ENCODE results near the gene BMP7. TPM values are rescaled to one million over a fixed set of nuclear protein-coding genes. Genes with fewer than 3 reads are reported as not detected.

The BMP7 gene
- 43.9 and 58.4 TPM in 2 replicates for total RNA-seq (2014; rRNA removed; shearing (Covaris generic))

DNA sequence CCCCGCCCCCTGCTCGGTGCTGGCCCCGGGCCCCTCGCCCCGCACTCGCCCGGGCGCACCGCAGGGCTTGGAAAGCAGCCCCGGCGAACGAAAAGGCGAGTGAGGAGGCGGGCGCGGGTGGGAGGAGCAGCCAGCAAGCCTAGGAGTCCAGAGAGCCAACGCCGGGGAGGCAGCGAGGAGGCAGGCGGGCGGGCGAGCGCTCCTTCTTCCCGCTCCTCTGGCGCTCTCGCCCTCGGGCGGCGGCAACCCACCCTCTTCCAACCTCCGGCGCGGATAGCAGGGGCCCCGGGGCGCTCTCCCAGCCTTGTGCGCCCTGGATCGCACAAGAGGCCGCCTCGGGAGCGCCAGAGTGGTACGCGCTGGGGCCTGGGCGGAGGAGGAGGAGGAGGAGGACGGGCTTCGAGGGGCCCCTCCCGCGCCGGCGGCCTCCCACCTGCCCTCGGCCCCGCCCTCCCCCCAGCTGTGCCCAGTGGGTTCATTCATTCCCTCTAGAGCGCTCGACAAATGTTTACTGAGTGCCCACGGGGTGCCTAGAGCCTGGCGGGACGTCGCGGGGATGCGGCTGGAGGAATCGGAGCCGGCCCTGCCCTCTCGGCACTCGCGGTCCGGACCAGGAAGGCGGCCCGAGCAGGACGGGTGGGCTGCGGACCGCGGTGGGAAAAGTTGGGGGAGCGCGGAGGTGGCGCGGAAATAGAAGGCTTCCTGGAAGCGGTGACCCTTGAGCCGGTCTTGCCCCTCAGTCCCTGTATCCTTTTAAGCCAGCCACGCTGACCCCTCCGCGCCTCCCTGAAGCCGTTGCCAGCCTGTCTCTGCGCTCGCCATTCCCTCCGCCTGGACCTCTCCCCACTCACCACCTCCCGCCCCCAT lies at the start of gene BMP7:
Gene BMP7 (minus strand): TSS at position 351 of the 867 bp plus-strand sequence. CDS start 519 bp downstream, outside the sequence.
- H3K4me3 ChIP-seq (ENCODE audit: insufficient read depth, low read depth, low read length): peak within 1 kb of the TSS; percentile 76
- H3K27me3 ChIP-seq (ENCODE audit: control insufficient read depth, insufficient read depth, low read length): peaks cover 56% of the 10 kb centered on the region

GRCh38 chr20:57315976-57316480 lies 49.6 kb upstream of the BMP7 start:
- Histone ChIP-seq H3K27me3 (ENCODE audit: control insufficient read depth, insufficient read depth, low read length) (no peaks in the 10 kb centered on the region), H3K4me3 (ENCODE audit: insufficient read depth, low read depth, low read length) (no peak overlapping the region), H3K36me3 (replicated peaks; ENCODE audit: control insufficient read depth, insufficient read depth, low read length) (no peaks in the 10 kb centered on the region)
- DNase-seq: no peak

More for the DNA sequence above, at the start of gene BMP7:
- H3K36me3 ChIP-seq (replicated peaks; ENCODE audit: control insufficient read depth, insufficient read depth, low read length): no peaks in the 10 kb centered on the region
- DNase-seq: peak; percentile 92

DNA sequence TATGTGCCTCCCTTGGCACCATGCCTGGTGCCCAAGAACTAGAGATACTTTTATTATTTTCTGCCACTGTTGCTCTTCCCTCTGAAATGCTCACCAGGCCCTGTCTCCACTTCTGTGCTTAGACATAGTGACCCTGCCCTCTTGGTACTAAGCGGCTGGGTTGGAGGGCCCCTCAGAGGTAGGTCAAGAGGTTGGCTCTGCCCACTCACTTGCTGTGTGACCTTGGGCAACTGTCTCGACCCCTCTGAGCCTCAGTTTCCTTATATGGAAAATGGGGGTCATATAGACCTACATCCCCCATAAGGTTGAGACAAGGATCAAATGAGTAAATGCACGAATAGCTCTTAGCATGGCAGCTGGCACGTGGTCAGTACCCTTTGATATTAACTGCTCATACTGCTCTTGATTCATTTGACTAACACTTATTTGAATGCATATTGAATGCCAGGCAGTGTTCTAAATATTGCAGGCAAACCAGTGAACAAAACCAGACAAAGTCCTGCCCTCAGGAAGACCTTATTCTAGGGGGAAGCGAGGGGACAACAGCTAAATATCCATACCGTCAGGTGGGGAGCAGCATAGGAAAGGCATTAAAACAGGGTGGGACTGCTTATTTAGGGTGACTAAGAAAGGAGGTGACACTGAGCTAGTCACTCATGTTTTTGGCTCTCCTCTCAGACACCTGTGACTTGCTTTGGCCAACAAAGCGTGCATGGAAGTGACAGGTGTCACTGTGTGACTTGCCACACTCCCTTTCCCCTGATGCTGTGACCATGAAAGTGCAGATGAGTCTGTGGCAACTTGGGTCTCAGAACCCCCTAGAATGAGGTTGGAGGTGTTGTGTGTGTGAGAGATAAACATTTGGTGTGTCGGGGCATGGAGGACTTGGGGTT lies 48.9 kb upstream of the BMP7 start:
- H3K27me3 ChIP-seq (ENCODE audit: control insufficient read depth, insufficient read depth, low read length): no peaks in the 10 kb centered on the region
- H3K36me3 ChIP-seq (replicated peaks; ENCODE audit: control insufficient read depth, insufficient read depth, low read length): no peaks in the 10 kb centered on the region
- H3K4me3 ChIP-seq (ENCODE audit: insufficient read depth, low read depth, low read length): no peak overlapping the region
- no peak for DNase-seq

DNA sequence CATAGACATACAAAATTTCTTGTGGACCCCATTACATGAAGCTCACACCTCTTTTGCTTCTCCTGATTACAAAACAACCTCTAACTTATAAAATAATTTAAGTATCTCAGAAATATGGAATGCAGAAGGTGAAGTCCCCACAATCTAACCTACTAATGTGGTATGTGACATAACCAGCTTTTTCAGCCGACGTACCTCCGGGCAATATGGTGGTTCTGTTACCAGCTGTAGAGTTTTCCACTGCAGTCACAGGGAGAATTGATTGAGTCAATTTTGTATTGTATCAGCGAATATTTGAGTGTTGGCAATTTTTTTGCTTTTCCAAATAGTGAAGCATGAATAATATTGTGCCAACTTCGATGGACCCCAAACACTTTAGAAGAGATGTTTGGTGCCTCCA lies 47.5 kb upstream of the BMP7 start:
- Histone ChIP-seq H3K36me3 (replicated peaks; ENCODE audit: control insufficient read depth, insufficient read depth, low read length) (no peaks in the 10 kb centered on the region), H3K4me3 (ENCODE audit: insufficient read depth, low read depth, low read length) (no peak overlapping the region), H3K27me3 (ENCODE audit: control insufficient read depth, insufficient read depth, low read length) (no peaks in the 10 kb centered on the region)
- DNase-seq: no peak

DNA sequence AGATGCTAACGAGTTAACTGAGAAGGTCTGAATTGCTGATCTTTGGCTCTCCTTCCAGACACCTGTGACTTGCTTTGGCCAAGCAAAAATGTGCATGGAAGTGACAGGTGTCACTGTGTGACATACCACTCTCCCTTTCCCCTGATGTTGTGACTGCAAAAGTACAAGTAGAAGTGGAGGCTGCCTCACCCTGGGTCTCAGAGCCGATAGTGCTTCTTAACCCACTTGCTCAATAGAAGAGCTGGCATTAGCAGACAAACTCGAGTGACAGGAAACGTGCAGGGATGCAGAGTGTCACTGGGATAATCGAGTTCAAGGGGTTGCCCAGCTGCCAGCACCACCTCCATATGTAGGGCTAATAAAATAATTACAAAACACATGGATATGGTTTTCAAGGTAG lies 46.8 kb upstream of the BMP7 start:
- Histone ChIP-seq H3K4me3 (ENCODE audit: insufficient read depth, low read depth, low read length) (no peak overlapping the region), H3K27me3 (ENCODE audit: control insufficient read depth, insufficient read depth, low read length) (no peaks in the 10 kb centered on the region), H3K36me3 (replicated peaks; ENCODE audit: control insufficient read depth, insufficient read depth, low read length) (no peaks in the 10 kb centered on the region)

DNA sequence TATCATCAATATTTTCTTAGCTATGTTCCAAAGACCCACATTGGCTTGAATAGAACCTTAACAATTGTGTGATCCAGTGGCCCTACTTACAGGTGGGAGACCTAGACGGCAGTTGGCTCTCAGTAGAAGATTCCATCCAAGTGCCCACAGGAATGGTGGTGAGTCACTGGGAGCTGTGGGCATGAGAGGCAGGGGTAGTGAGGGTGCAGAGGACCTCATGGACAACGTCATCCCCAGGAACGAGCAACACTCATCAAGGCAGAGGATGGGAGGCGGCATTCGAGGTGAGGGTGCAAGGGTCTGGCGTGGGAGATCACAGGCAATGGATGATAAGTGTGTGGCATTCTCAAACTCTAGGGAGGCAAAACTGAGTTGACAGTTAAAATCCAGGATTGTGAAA lies 45.7 kb upstream of the BMP7 start:
- Histone ChIP-seq H3K36me3 (replicated peaks; ENCODE audit: control insufficient read depth, insufficient read depth, low read length) (no peaks in the 10 kb centered on the region), H3K27me3 (ENCODE audit: control insufficient read depth, insufficient read depth, low read length) (no peaks in the 10 kb centered on the region), H3K4me3 (ENCODE audit: insufficient read depth, low read depth, low read length) (no peak overlapping the region)
- no peak for DNase-seq

More for the DNA sequence above, 46.8 kb upstream of the BMP7 start:
- DNase-seq: no peak

- Histone ChIP-seq H3K4me3 (ENCODE audit: insufficient read depth, low read depth, low read length) (no peak overlapping the region), H3K36me3 (replicated peaks; ENCODE audit: control insufficient read depth, insufficient read depth, low read length) (no peaks in the 10 kb centered on the region), H3K27me3 (ENCODE audit: control insufficient read depth, insufficient read depth, low read length) (no peaks in the 10 kb centered on the region)
- no peak for DNase-seq
Observed at GRCh38 chr20:57310821-57311514, 44.5 kb upstream of the BMP7 start.

DNA sequence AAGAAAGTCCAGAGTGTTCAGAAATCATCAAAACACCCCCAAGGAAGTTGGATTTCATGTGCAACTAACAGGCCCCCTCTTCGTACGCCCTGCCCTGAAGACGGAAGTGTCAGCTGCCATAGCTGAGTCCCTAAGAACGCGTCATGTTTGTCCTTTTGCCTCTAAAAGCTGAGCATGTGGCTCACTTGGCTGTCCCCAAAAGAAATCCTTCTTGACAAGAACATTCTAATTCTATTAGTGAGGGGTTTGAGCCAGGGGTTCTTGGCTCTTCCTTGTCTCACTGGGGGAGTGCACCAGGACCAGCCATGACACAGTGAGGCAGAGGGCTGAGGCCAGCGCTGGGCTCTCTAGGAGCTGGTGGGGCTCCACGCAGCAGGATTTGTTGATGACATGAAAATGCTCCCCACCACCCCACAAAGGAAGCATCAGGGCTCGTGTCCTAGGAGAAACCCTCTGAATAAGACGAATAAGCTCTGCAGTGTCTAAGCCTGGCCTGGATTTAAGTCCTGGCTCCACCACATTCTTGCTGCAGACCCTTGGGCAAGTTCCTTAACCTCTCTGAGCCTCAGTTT lies 43.2 kb upstream of the BMP7 start:
- no peak for DNase-seq
- no peak overlapping the region for H3K4me3 ChIP-seq (ENCODE audit: insufficient read depth, low read depth, low read length)
- H3K36me3 ChIP-seq (replicated peaks; ENCODE audit: control insufficient read depth, insufficient read depth, low read length): no peaks in the 10 kb centered on the region
- no peaks in the 10 kb centered on the region for H3K27me3 ChIP-seq (ENCODE audit: control insufficient read depth, insufficient read depth, low read length)

GRCh38 chr20:57308451-57309271 lies 42.2 kb upstream of the BMP7 start:
- Histone ChIP-seq H3K27me3 (ENCODE audit: control insufficient read depth, insufficient read depth, low read length) (no peaks in the 10 kb centered on the region), H3K4me3 (ENCODE audit: insufficient read depth, low read depth, low read length) (no peak overlapping the region), H3K36me3 (replicated peaks; ENCODE audit: control insufficient read depth, insufficient read depth, low read length) (no peaks in the 10 kb centered on the region)
- DNase-seq: no peak

DNA sequence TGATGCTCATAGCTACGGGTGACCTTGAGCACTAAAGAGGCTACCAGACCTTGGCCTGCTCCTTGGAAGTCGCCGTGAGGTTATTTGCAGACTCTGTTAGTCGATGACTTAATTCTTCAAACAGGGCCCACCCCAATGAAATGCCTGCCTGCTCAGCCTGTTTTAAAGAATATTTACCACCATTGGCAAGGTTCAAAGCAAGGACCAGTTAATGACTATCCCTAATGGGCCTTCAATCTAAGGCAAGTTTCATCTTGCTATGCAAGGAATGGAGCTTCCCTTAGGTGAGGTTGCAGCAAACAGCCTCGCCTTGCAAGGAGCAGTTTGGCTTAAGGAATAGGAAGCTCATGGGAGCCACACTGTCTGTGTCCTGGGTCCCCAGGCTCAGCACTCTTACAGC lies 40.3 kb upstream of the BMP7 start:
- no peaks in the 10 kb centered on the region for H3K36me3 ChIP-seq (replicated peaks; ENCODE audit: control insufficient read depth, insufficient read depth, low read length)
- DNase-seq: no peak
- H3K4me3 ChIP-seq (ENCODE audit: insufficient read depth, low read depth, low read length): no peak overlapping the region
- H3K27me3 ChIP-seq (ENCODE audit: control insufficient read depth, insufficient read depth, low read length): no peaks in the 10 kb centered on the region

- no peak overlapping the region for H3K4me3 ChIP-seq (ENCODE audit: insufficient read depth, low read depth, low read length)
- H3K36me3 ChIP-seq (replicated peaks; ENCODE audit: control insufficient read depth, insufficient read depth, low read length): no peaks in the 10 kb centered on the region
- no peak for DNase-seq
- no peaks in the 10 kb centered on the region for H3K27me3 ChIP-seq (ENCODE audit: control insufficient read depth, insufficient read depth, low read length)
Observed at GRCh38 chr20:57301026-57301425, 34.6 kb upstream of the BMP7 start.

DNA sequence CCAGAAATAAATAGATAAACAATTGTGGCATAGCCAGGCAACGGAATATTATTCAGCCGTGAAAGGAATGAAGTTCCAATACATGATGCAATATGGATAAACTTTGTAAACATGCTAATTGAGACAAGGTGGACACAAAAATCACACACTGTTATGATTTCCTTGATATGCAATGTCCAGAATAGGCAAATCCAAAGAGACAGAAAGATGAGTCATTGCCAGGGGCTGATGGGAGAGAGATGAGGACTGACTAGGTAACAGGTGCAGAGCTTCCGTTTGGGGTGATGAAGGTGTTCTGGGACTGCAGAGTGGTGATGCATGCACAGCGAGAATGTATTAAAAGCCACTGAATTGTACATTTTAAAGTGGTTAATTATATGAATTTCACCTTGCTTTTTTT lies 32.0 kb upstream of the BMP7 start:
- Histone ChIP-seq H3K27me3 (ENCODE audit: control insufficient read depth, insufficient read depth, low read length) (no peaks in the 10 kb centered on the region), H3K4me3 (ENCODE audit: insufficient read depth, low read depth, low read length) (no peak overlapping the region), H3K36me3 (replicated peaks; ENCODE audit: control insufficient read depth, insufficient read depth, low read length) (no peaks in the 10 kb centered on the region)
- no peak for DNase-seq

GRCh38 chr20:57294550-57294949 lies 28.1 kb upstream of the BMP7 start:
- H3K27me3 ChIP-seq (ENCODE audit: control insufficient read depth, insufficient read depth, low read length): no peaks in the 10 kb centered on the region
- no peaks in the 10 kb centered on the region for H3K36me3 ChIP-seq (replicated peaks; ENCODE audit: control insufficient read depth, insufficient read depth, low read length)
- no peak for DNase-seq
- H3K4me3 ChIP-seq (ENCODE audit: insufficient read depth, low read depth, low read length): no peak overlapping the region
